ENCODE measurements around the gene MINDY4.

MINDY4 gene

DNA sequence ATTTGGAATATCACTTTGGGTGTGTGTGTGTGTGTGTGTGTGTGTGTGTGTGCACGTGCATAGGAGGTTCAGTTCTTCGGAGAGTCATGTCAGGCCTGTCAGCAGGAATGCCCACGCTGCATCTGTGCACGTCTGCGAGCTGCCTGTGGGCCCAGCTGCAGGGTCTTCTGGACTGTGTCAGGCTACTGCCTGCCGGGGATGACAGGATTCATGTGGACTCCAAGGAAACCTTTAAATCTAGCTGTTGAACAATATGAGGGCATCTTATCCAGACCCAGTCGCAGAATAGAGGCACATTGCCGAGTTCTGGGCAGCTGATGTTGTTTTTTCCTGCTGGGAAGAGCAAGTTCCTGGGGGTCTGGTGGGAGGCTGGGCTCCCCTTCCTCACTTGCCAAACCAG lies 159.4 kb downstream of the MINDY4 start:
- DNase-seq (ENCODE audit: low read depth in 2 of 2), result no peak

GRCh38 chr7:30931161-30931928 lies 160.1 kb downstream of the MINDY4 start:
- DNase-seq (ENCODE audit: low read depth in 2 of 2), result no peak

DNA sequence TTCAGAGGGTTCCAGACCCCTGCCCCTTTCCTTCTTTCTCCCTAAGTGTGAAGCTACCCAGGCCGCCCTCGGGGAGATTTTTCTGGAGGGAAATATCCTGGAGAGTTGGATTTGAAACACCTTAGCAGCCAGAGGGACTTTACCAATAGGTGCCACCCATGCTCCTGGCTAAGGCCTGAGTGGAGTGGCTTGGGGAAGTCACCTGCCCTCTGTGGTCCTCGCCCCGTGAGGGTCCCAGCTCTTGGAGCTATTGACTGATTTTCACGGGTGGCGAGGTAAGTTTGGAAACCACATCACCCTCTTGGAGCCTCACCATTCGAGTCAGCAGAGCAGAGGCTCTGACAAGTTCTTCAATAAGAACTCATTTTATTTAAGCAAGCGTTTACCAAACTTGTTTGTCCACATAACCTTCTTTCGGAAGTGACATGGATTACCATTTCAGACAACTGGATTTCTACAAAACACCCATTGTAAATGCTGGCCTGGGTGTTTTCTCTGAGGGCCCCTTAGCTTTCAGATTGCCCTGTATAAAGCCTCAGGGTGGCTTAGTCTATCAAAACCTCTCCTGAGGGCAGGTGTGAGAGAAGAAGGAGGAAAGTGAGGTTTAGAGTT lies 160.8 kb downstream of the MINDY4 start:
- no peak for DNase-seq (ENCODE audit: low read depth in 2 of 2)

DNA sequence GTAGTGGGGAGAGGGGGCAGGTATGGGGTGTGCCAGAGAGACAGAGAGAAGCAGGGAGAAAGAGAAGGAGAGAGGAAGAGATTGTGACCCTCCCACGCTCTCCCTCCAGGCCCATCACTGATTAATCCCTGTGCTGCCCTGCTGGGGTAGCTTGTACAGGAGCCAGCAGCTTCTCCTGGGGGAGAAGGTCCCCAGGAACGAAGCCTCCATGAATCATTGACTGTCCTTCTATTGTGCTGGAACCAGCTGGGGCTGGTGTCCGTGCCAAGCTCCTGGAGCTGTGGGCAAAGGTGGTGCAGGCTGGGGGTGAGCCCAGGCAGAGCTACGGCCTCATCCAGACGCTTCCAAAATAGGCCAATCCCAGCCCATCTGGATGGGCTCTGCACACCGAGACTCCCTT lies 161.3 kb downstream of the MINDY4 start:
- no peak for DNase-seq (ENCODE audit: low read depth in 2 of 2)

- DNase-seq (ENCODE audit: low read depth in 2 of 2), result no peak
These were observed 162.1 kb downstream of the MINDY4 start for GRCh38 chr7:30933124-30933974.

DNA sequence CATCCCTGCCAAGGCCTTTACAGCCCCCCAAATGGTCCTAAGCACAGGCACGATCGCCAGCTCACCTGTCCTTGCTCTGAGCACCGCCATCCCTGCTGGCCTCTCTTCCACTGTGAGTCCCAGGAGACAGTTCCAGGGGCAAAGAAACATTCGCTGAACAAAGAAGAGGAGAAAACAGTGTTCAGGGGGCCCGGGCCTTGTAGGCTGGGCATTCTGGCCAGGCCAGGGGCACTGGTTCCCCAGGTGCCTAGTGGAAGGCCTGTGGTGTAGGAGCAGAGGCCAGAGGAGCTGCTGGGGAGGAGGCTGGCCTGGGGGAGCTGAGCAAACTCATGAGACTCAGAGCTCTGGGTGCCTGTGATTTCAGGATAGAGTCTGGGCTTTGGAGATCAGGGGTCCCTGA lies 163.0 kb downstream of the MINDY4 start:
- no peak for DNase-seq (ENCODE audit: low read depth in 2 of 2)

- DNase-seq (ENCODE audit: low read depth in 2 of 2), result no peak
These were observed 163.7 kb downstream of the MINDY4 start for GRCh38 chr7:30934732-30935568.

GRCh38 chr7:30935569-30935877 lies 164.3 kb downstream of the MINDY4 start:
- no peak for DNase-seq (ENCODE audit: low read depth in 2 of 2)

GRCh38 chr7:30936650-30937245 lies 165.5 kb downstream of the MINDY4 start:
- DNase-seq (ENCODE audit: low read depth in 2 of 2), result no peak

- no peak for DNase-seq (ENCODE audit: low read depth in 2 of 2)
These were observed 166.2 kb downstream of the MINDY4 start for GRCh38 chr7:30937416-30937815.

GRCh38 chr7:30938435-30939316 lies 167.5 kb downstream of the MINDY4 start:
- peak; percentile 47 to 63 for DNase-seq (ENCODE audit: low read depth in 2 of 2)

- no peak for DNase-seq (ENCODE audit: low read depth in 2 of 2)
These were observed 170.5 kb downstream of the MINDY4 start for GRCh38 chr7:30941582-30942323.
